Left renal cortex interstitium (tissue), 4 donors: ENCODE results near the gene PGAP6. TPM values are rescaled to one million over a fixed set of nuclear protein-coding genes. Genes with fewer than 3 reads are reported as not detected.
A peak's percentile ranks its signal among the peaks of the same experiment; 100 is the strongest.
"Not testable (repeated sequence)": the region's sequence is repeated elsewhere in the genome, so short reads cannot be mapped to it uniquely, and the experiment has no call there.

ENCODE experiments used
- DNase-seq, 4 donors: peaks; one replicate each; pipeline ENCODE4 v3.0.0-alpha.2; 2013; ENCODE audit warnings: low read depth in 4 of 4, low spot score in 2 of 4, missing footprints in 1 of 4
- polyA plus RNA-seq, 4 donors: library from polyadenylated mRNA; unstranded; fragments of 120-200 nt; gene quantifications; one replicate each; pipeline ENCODE4 v1.2.1, GENCODE V29; 2013; ENCODE audit not compliant: insufficient read length in 4 of 4

The PGAP6 gene
- polyA plus RNA-seq, 4 donors: 64.1 to 72.1 (median 69.3) TPM

GRCh38 chr16:379961-380761 is 1.6 kb downstream of the PGAP6 start:
- no peak for DNase-seq

GRCh38 chr16:379183-379960 is 2.4 kb downstream of the PGAP6 start:
- no peak for DNase-seq

DNA sequence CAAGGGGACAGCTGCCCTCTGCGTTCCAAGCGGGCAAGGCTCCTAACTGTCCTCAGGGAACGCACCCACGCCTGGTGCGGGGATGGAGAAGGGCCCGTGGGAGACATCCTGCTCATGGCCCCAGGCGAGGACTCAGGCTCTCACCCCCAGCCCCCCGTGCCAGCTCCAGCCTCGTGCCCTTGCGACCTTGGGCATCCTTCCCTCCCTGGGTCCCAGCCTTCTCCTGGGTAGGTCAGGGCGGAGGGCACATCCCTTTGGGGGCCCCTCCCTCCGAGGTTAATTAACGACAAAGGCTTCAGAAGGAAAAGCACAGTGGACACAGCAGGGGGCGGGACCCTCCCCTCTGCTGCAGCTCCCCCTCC is 3.0 kb downstream of the PGAP6 start:
- DNase-seq: no peak

- not testable (repeated sequence) for DNase-seq
Measured at GRCh38 chr16:378113-378820, 3.5 kb downstream of the PGAP6 start.

DNA sequence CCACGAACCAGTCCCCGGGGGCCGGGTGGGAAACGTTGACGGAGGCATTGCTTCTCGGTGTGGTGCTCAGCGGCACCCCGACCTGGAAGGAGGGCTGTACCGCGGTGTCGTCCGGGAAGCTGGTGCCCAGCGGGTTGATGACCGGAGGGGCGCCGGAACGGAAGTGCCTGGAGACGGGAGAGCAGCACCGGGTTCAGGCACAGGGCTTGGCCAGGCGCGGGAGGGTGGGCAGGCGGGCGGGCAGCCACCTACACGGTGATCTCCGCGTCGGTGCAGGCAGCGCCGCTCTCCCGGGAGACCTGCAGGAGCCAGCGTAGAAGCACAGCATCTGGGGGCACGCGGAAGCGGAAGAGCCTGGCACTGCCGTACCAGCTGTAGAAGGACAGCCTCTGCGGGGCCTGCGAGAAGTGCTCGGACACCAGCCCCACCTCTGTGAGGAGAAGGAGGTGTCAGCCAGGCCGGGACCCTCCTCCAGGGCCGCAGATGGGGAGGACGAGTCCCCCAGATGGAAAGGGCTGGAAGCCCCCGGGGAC is 4.3 kb downstream of the PGAP6 start:
- DNase-seq: no peak

DNA sequence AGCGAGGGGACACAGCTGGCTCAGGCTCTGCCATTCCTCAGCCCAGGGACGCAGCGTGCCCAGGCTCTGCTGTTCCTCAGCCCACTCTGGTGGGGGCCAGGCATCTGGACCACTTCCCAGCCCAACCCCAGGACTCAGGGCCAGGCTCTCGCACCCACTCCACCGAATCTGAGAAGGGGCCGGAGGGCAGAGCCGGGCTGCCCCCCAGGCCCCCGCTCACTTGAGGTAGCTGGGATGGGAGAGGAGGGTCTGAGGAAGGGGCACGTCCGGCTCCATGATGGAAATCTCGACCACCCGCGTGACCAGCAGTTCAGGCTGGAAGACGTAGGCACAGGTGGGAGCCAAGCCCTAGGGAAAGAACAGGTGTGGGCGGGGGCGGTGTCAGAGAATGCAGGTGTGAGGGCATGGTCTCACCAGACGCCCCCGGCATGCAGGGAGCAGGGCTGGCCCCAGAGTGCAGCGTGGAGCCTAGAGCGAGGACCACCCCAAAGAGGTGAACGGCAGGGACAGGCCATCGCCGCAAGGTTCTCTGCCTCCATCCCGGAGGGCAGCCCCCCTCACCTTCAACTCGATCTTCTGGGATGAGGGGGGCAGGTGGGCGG is 4.9 kb downstream of the PGAP6 start:
- DNase-seq: no peak

- no peak for DNase-seq
Measured at GRCh38 chr16:375927-376816, 5.6 kb downstream of the PGAP6 start.

DNA sequence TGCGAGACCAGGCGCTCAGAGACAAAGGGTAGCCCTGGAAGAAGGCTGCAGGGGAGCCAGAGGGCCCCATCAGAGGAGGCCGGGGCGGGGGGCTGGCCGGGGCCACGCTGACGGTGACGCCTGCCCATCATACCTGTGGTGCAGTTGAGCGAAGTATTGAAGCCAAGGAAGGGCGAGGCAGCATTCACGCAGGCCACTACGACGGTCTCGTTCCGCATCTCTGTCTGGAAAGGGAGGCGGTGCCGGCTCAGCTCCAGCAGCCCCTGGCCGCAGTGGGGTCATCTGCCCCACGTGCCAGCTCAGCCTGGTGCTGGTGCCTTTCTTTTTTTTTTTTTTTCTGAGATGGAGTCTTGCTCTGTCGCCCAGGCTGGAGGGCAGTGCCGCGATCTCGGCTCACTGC is 6.6 kb downstream of the PGAP6 start:
- no peak for DNase-seq

DNA sequence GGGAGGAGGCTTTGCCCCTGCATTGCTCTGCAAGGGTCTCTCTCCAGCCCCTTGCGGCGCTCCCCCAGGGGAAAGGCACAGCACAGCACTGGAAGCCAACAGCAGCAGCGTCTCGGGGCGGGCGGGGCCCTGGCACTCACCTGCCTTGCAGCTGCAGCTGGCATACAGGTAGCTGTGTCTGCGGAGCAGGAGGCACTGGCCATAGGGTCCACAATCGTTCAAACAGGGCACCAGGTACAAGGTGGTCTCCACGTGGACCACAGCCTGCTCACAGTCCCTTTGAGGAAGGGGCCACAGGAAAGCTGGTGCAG is 7.2 kb downstream of the PGAP6 start:
- DNase-seq: no peak

GRCh38 chr16:373848-374615 is 7.7 kb downstream of the PGAP6 start:
- DNase-seq: no peak

GRCh38 chr16:373020-373598 is 8.7 kb downstream of the PGAP6 start:
- no peak for DNase-seq

DNA sequence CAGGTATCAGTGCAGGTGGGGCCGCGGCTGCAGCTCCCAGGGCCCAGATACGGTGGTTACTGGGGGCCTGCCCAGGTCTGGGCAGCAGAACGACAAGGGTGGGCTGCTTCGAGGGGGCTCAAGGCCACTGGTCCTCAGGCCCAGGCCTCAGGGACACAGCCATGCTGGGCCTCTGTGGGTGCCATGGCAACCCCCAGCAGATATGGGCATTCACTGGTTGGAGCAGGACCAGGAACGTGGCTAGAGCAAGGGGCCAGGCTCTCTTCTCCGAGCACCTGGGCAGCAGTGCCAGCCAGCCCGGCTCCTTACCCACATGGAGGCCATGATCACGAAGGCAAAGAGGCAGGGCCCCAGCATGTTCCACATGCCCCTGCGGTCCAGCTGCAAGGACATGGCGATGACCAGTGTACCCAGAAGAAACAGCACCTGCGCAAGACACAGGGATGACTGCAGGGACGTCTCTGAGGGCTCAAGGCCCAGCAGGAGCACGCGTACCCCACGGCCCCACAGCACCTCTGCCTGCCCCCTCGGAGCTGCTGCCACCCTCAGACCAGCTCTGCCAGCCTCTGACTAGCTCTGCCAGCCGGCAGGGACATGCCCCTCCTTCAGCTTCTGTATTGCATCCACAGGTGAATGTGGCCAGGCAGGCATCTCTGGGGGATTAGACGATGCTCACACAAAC is 9.3 kb downstream of the PGAP6 start:
- no peak for DNase-seq

- no peak for DNase-seq
Measured at GRCh38 chr16:371515-372301, 10.1 kb downstream of the PGAP6 start.

GRCh38 chr16:370979-371514 is 10.7 kb downstream of the PGAP6 start:
- DNase-seq: no peak

- peak in 3 of 4 donors; percentile 79 to 91 (median 89) for DNase-seq
Measured at GRCh38 chr16:370443-370842, 11.3 kb downstream of the PGAP6 start, which contains the start of gene MRPL28. TSS of gene MRPL28 (minus strand) at chr16:370538. CDS start at chr16:370218, 320 bp downstream.

DNA sequence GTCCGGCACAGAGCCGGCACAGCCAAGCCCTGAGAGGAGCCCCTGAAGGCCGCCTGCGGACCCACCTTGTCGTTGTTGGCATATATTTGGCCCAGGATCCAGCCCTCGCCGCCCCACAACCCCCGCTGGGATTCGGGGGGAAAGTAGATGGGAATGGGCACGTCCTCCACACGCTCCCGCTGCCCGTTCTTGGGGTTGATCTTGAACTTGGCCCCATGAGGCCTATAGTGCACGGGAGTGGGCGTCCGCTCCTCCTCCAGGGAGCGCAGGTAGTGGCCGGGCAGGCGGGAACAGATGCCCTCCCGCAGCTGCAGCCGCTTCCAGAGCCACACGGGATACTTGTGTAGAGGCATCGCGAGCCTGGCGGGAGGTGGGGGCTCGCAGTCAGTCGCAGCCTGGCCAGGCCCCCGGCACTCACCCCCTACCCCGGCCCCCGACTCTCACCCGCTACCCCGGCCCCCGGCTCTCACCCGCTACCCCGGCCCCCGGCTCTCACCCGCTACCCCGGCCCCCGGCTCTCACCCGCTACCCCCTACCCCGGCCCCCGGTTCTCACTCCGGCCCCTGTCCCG is 11.8 kb downstream of the PGAP6 start:
- no peak for DNase-seq
